ENCODE measurements around the gene ALOX5. TPM values are rescaled to one million over a fixed set of nuclear protein-coding genes. Genes with fewer than 3 reads are reported as not detected.

ALOX5 gene
- total and polyA plus RNA-seq, 7 experiments from 2014 or later, result 1.0 to 143 (median 4.1) TPM

DNA sequence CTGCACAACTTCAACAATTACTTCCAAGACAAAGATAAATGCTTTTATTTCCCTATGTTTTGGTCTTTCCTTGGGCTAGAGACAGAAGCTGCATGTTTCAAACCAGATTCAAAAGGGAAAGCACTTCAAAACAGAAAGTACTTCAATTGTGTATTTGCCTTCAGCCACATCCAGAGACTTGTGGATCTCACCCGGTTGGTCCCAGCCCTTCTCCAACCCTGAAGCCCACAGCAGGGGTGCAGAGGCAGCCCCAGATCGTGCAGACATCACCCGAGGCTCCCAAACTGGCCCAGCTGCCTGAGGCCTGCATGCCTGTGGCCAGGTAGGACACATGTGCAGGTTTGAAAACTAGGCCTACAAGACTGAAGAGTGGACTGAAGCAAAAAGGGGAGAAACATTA, 80.8 kb downstream of the ALOX5 start:
- H3K27ac ChIP-seq (ENCODE audit: low read depth, low read length), result no peak overlapping the region
- H3K27me3 ChIP-seq (ENCODE audit: control insufficient read depth in 2 of 2, insufficient read depth in 2 of 2, low read length in 2 of 2), result no peaks in the 10 kb centered on the region
- ChIA-PET CTCF (no interaction called here), POLR2A (no interaction called here)
- no peak overlapping the region for H3K4me3 ChIP-seq (ENCODE audit: low read length)
- H3K36me3 ChIP-seq (ENCODE audit: control insufficient read depth in 2 of 3, insufficient read depth in 3 of 3, low read length in 3 of 3), result peaks cover 0 to 42% (median 12%) of the 10 kb centered on the region in 3 experiments
- H3K4me1 Mint-ChIP-seq, result peaks cover 0 to 48% (median 8%) of the 10 kb centered on the region in 7 donors
- H3K9me3 Mint-ChIP-seq, result peaks cover 0 to 5% (median 0%) of the 10 kb centered on the region in 11 donors
- ATAC-seq (no peak), DNase-seq (no peak)
- H3K27me3 Mint-ChIP-seq, result no peaks in the 10 kb centered on the region
- peak overlapping the region in 7 of 9 donors; percentile 12 to 90 (median 65) for H3K27ac Mint-ChIP-seq
- intact Hi-C loops (cut with micrococcal nuclease), result loop anchor here in 1 of 2 donors (5.0 kb wide), 1 partner anchor 33 kb away; no protein-coding TSS in a partner anchor
- H3K9me3 ChIP-seq (ENCODE audit: control insufficient read depth in 2 of 3, low read length in 3 of 3), result no peaks in the 10 kb centered on the region
- H3K4me1 ChIP-seq (ENCODE audit: control insufficient read depth in 2 of 2, insufficient read depth in 2 of 2, low read length in 2 of 2), result no peaks in the 10 kb centered on the region
- H3K36me3 Mint-ChIP-seq, result peaks cover 24 to 45% (median 29%) of the 10 kb centered on the region in 5 donors
- H3K4me3 Mint-ChIP-seq, result peak overlapping the region in 1 of 10 donors; percentile 72

DNA sequence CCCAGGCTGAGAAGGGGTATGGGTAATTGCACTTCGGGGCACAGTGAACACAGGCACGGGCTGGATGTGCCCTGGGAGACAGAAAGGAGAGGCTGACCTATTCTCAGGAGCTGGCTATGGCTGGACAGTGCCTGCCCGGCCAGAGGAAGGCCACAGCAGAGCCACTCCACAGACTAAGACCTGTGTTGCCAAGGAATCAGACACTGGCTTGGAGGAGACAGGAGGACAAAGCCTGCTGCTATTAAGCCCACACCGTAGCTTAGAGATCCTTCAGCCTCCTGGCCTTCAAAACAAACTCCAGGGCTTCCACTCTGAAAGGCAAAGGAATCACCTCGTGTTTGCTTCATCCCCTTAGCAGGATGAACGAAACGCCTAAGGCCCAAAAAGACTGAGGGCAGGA, 82.2 kb downstream of the ALOX5 start:
- Mint-ChIP-seq H3K27ac (no peak overlapping the region), H3K36me3 (peaks cover 30 to 47% (median 31%) of the 10 kb centered on the region in 5 donors), H3K4me1 (peaks cover 0 to 60% (median 8%) of the 10 kb centered on the region in 7 donors), H3K9me3 (peaks cover 0 to 4% (median 0%) of the 10 kb centered on the region in 11 donors), H3K27me3 (no peaks in the 10 kb centered on the region), H3K4me3 (no peak overlapping the region)
- Histone ChIP-seq H3K27ac (ENCODE audit: low read depth, low read length) (no peak overlapping the region), H3K9me3 (ENCODE audit: control insufficient read depth in 2 of 3, low read length in 3 of 3) (no peaks in the 10 kb centered on the region), H3K27me3 (ENCODE audit: control insufficient read depth in 2 of 2, insufficient read depth in 2 of 2, low read length in 2 of 2) (no peaks in the 10 kb centered on the region), H3K4me3 (ENCODE audit: low read length) (no peak overlapping the region), H3K4me1 (ENCODE audit: control insufficient read depth in 2 of 2, insufficient read depth in 2 of 2, low read length in 2 of 2) (no peaks in the 10 kb centered on the region), H3K36me3 (ENCODE audit: control insufficient read depth in 2 of 3, insufficient read depth in 3 of 3, low read length in 3 of 3) (peaks cover 0 to 56% (median 20%) of the 10 kb centered on the region in 3 experiments)
- ChIA-PET CTCF (no interaction called here), POLR2A (no interaction called here)
- intact Hi-C loops (cut with micrococcal nuclease), result loop anchor here in 1 of 2 donors (5.0 kb wide), 1 partner anchor 34 kb away; no protein-coding TSS in a partner anchor
- DNase-seq (no peak), ATAC-seq (no peak)

DNA sequence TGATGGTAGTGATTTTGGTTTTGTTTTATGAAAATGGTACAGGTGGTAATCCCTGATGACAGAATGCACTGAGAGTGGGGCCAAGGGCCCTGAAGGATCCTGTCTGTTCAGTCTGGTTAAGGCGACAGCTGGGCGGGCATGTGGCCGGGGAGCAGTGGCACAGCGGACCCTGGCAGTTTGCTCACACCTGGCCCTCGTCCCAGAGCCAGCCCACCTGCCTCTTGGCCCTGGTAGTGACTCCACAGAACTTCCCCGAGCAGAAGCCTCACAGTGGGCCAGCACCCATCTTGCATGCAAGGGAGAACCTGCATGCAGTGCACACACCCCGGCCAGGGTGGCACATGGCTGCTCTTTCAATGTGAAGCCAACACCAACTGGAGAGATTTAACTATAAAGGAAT, 82.8 kb downstream of the ALOX5 start:
- Mint-ChIP-seq H3K27me3 (no peaks in the 10 kb centered on the region), H3K27ac (no peak overlapping the region), H3K36me3 (peaks cover 31 to 49% (median 33%) of the 10 kb centered on the region in 5 donors), H3K4me1 (peaks cover 0 to 58% (median 8%) of the 10 kb centered on the region in 7 donors), H3K4me3 (no peak overlapping the region), H3K9me3 (no peaks in the 10 kb centered on the region)
- ATAC-seq (no peak), DNase-seq (no peak)
- intact Hi-C loops (cut with micrococcal nuclease), result loop anchor here in 1 of 2 donors (5.0 kb wide), 1 partner anchor 35 kb away; no protein-coding TSS in a partner anchor
- Histone ChIP-seq H3K36me3 (ENCODE audit: control insufficient read depth in 2 of 3, insufficient read depth in 3 of 3, low read length in 3 of 3) (peaks cover 0 to 59% (median 20%) of the 10 kb centered on the region in 3 experiments), H3K4me3 (ENCODE audit: low read length) (no peak overlapping the region), H3K9me3 (ENCODE audit: control insufficient read depth in 2 of 3, low read length in 3 of 3) (no peaks in the 10 kb centered on the region), H3K27ac (ENCODE audit: low read depth, low read length) (no peak overlapping the region), H3K4me1 (ENCODE audit: control insufficient read depth in 2 of 2, insufficient read depth in 2 of 2, low read length in 2 of 2) (no peaks in the 10 kb centered on the region), H3K27me3 (ENCODE audit: control insufficient read depth in 2 of 2, insufficient read depth in 2 of 2, low read length in 2 of 2) (no peaks in the 10 kb centered on the region)
- POLR2A ChIA-PET, result no interaction called here
- CTCF ChIA-PET, result no interaction called here

DNA sequence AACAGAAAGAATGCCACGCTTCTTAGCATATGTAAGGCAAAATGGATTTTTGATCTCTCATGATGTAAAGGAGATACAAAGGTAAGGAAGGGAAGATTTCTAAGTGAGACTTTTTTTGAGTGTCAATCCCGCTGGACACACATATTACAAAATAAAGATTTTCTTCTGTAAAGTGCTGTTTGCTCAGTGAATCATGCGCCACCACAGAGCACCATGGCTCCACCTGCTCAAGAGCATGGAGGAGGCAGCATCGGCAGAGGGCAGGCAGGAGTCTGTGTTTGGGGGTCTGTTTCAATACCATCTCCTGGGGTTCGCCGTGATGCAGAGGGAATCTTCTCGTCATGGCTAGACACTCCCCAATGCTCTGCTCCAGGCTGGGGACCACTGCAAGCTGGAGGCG, 83.5 kb downstream of the ALOX5 start:
- H3K9me3 Mint-ChIP-seq, result no peaks in the 10 kb centered on the region
- Histone ChIP-seq H3K27ac (ENCODE audit: low read depth, low read length) (no peak overlapping the region), H3K36me3 (ENCODE audit: control insufficient read depth in 2 of 3, insufficient read depth in 3 of 3, low read length in 3 of 3) (peaks cover 0 to 59% (median 20%) of the 10 kb centered on the region in 3 experiments), H3K4me3 (ENCODE audit: low read length) (no peak overlapping the region), H3K9me3 (ENCODE audit: control insufficient read depth in 2 of 3, low read length in 3 of 3) (no peaks in the 10 kb centered on the region), H3K4me1 (ENCODE audit: control insufficient read depth in 2 of 2, insufficient read depth in 2 of 2, low read length in 2 of 2) (no peaks in the 10 kb centered on the region), H3K27me3 (ENCODE audit: control insufficient read depth in 2 of 2, insufficient read depth in 2 of 2, low read length in 2 of 2) (no peaks in the 10 kb centered on the region)
- peaks cover 0 to 62% (median 8%) of the 10 kb centered on the region in 7 donors for H3K4me1 Mint-ChIP-seq
- H3K4me3 Mint-ChIP-seq, result no peak overlapping the region
- H3K27me3 Mint-ChIP-seq, result no peaks in the 10 kb centered on the region
- DNase-seq, result no peak
- POLR2A ChIA-PET, result no interaction called here
- intact Hi-C loops (cut with micrococcal nuclease), result loop anchor here in 1 of 2 donors (5.0 kb wide), 1 partner anchor 35 kb away; no protein-coding TSS in a partner anchor
- CTCF ChIA-PET, result no interaction called here
- H3K27ac Mint-ChIP-seq, result no peak overlapping the region
- ATAC-seq, result no peak
- peaks cover 36 to 54% (median 37%) of the 10 kb centered on the region in 5 donors for H3K36me3 Mint-ChIP-seq

DNA sequence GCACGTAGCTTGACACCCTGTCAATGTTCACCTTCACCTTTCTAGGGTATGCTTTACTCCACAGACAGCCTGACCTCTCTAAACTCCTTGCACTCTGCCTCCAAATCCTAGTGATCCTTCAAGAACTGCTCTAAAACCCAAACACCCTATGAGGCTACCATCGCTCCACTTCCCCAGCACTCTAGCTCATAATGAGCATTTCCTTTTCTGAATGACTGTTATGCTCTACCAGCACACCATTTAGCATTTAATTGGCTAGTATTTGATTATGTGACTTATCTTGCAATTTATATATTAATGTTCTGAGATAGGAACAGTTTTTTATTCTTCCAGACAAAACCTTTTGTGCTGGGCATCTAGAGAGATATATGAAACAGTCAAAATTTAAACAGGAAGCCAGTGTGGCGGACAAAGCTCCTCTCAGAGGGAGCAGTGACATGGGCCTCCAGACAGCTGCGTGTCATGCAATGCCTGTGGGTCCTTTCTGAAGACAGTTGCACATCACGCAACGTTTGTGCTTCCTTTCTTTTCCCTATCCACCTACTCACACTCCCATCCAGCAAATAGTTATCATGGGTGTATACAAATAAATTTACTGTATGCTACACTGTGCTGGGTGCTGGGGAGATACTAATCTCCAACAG, 86.3 kb downstream of the ALOX5 start:
- Mint-ChIP-seq H3K4me3 (peak overlapping the region in 1 of 10 donors; percentile 10), H3K36me3 (peaks cover 34 to 60% (median 36%) of the 10 kb centered on the region in 5 donors), H3K27me3 (no peaks in the 10 kb centered on the region), H3K9me3 (no peaks in the 10 kb centered on the region), H3K4me1 (peaks cover 7 to 52% (median 10%) of the 10 kb centered on the region in 7 donors), H3K27ac (peak overlapping the region in 2 of 9 donors; percentile 10 to 27)
- intact Hi-C loops (cut with micrococcal nuclease), result loop anchor here (10.0 kb wide), 2 partner anchors 226 to 354 kb away; no protein-coding TSS in a partner anchor
- ChIA-PET CTCF (no interaction called here), POLR2A (no interaction called here)
- no peaks in the 10 kb centered on the region for H3K27me3 ChIP-seq (ENCODE audit: control insufficient read depth in 2 of 2, insufficient read depth in 2 of 2, low read length in 2 of 2)
- H3K9me3 ChIP-seq (ENCODE audit: control insufficient read depth in 2 of 3, low read length in 3 of 3), result no peaks in the 10 kb centered on the region
- no peak for DNase-seq
- peaks cover 0 to 3% of the 10 kb centered on the region in 2 donors for H3K4me1 ChIP-seq (ENCODE audit: control insufficient read depth in 2 of 2, insufficient read depth in 2 of 2, low read length in 2 of 2)
- ATAC-seq, result no peak
- H3K27ac ChIP-seq (ENCODE audit: low read depth, low read length), result no peak overlapping the region
- H3K4me3 ChIP-seq (ENCODE audit: low read length), result no peak overlapping the region
- H3K36me3 ChIP-seq (ENCODE audit: control insufficient read depth in 2 of 3, insufficient read depth in 3 of 3, low read length in 3 of 3), result peaks cover 0 to 74% (median 20%) of the 10 kb centered on the region in 3 experiments

DNA sequence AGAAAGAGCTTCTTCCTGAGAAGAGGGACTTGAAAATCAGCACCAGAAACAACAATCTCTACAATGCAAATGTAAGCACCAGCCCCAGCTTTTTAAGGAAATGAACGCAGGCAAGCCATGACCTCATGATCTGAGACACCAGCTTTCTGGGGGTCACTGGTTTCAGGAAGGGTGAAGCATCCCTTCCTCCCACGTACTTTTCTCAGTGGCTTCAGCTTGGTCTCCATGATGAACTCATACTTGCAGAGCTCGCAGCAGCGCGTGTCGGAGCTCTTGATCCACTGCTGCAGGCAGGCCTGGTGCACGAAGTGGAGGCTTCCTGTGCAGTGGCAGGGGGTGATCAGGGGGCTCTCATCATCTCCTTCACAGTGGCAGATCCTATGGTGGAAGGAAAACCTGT, 87.0 kb downstream of the ALOX5 start:
- Mint-ChIP-seq H3K9me3 (no peaks in the 10 kb centered on the region), H3K27ac (peak overlapping the region in 2 of 9 donors; percentile 27 to 48), H3K4me3 (no peak overlapping the region), H3K27me3 (no peaks in the 10 kb centered on the region), H3K36me3 (peaks cover 32 to 58% (median 36%) of the 10 kb centered on the region in 5 donors), H3K4me1 (peaks cover 10 to 49% (median 16%) of the 10 kb centered on the region in 7 donors)
- Histone ChIP-seq H3K4me3 (ENCODE audit: low read length) (no peak overlapping the region), H3K36me3 (ENCODE audit: control insufficient read depth in 2 of 3, insufficient read depth in 3 of 3, low read length in 3 of 3) (peaks cover 0 to 69% (median 20%) of the 10 kb centered on the region in 3 experiments), H3K9me3 (ENCODE audit: control insufficient read depth in 2 of 3, low read length in 3 of 3) (no peaks in the 10 kb centered on the region), H3K27ac (ENCODE audit: low read depth, low read length) (no peak overlapping the region), H3K4me1 (ENCODE audit: control insufficient read depth in 2 of 2, insufficient read depth in 2 of 2, low read length in 2 of 2) (peaks cover 0 to 3% of the 10 kb centered on the region in 2 donors), H3K27me3 (ENCODE audit: control insufficient read depth in 2 of 2, insufficient read depth in 2 of 2, low read length in 2 of 2) (no peaks in the 10 kb centered on the region)
- DNase-seq (no peak), ATAC-seq (no peak)
- ChIA-PET CTCF (no interaction called here), POLR2A (no interaction called here)
- intact Hi-C loops (cut with micrococcal nuclease), result loop anchor here (10.0 kb wide), 2 partner anchors 226 to 354 kb away; no protein-coding TSS in a partner anchor

All from naive thymus-derived CD4-positive, alpha-beta T cell (primary cell).